Neural progenitor cell (in vitro differentiated cells): ENCODE data around the gene KASH5. TPM values are rescaled to one million over a fixed set of nuclear protein-coding genes. Genes with fewer than 3 reads are reported as not detected.

Experiments used
- DNase-seq: peaks from one replicate; pipeline ENCODE4 v3.0.0-alpha.2; 2016; ENCODE audit warnings: low spot score
- H2AFZ ChIP-seq: fragments of 200-600 bp; sonication (generic); replicated peaks from 2 replicates; pipeline ENCODE4 v1.6.1; 2016; ENCODE audit warnings: antibody characterized with exemption
- H3F3A ChIP-seq: fragments of 200-600 bp; sonication (generic); 2 replicates; pipeline ENCODE4 v1.6.1; 2016; ENCODE audit warnings: antibody characterized with exemption, low read depth
- H3K27ac ChIP-seq: fragments of 200-600 bp; sonication (generic); 2 replicates; pipeline ENCODE4 v1.5.1; 2016; ENCODE audit warnings: mild to moderate bottlenecking
- H3K27me3 ChIP-seq: fragments of 200-600 bp; sonication (generic); 2 replicates; pipeline ENCODE4 v1.6.1; 2016; ENCODE audit warnings: mild to moderate bottlenecking, moderate library complexity
- H3K36me3 ChIP-seq: fragments of 200-600 bp; sonication (generic); 2 replicates; pipeline ENCODE4 v1.5.1; 2016
- H3K4me1 ChIP-seq: fragments of 200-600 bp; sonication (generic); 2 replicates; pipeline ENCODE4 v1.6.1; 2016; ENCODE audit warnings: mixed run types
- H3K4me2 ChIP-seq: fragments of 200-600 bp; sonication (generic); 2 replicates; pipeline ENCODE4 v1.6.1; 2016
- H3K4me3 ChIP-seq: fragments of 200-600 bp; sonication (generic); 2 replicates; pipeline ENCODE4 v1.5.1; 2016
- H3K79me2 ChIP-seq: fragments of 200-600 bp; sonication (generic); 2 replicates; pipeline ENCODE4 v1.6.1; 2016; ENCODE audit warnings: low read depth
- H3K9ac ChIP-seq: fragments of 200-600 bp; sonication (generic); 2 replicates; pipeline ENCODE4 v1.6.1; 2016
- H3K9me3 ChIP-seq: fragments of 200-600 bp; sonication (generic); 2 replicates; pipeline ENCODE4 v1.5.1; 2016; ENCODE audit warnings: low read depth
- H4K20me1 ChIP-seq: fragments of 200-600 bp; sonication (generic); 2 replicates; pipeline ENCODE4 v1.6.1; 2016; ENCODE audit warnings: low read depth
- H3K27ac Mint-ChIP-seq: 3 replicates; pipeline ENCODE4 v1.8.0; 2021; ENCODE audit warnings: mixed read lengths
- H3K27me3 Mint-ChIP-seq: 2 replicates; pipeline ENCODE4 v1.8.0; 2022; ENCODE audit warnings: low read depth, mild to moderate bottlenecking, inconsistent platforms, moderate library complexity, mixed read lengths; ENCODE audit not compliant: insufficient read depth
- H3K36me3 Mint-ChIP-seq: 3 replicates; pipeline ENCODE4 v1.8.0; 2021; ENCODE audit warnings: mixed read lengths
- H3K4me1 Mint-ChIP-seq: 3 replicates; pipeline ENCODE4 v1.8.0; 2021; ENCODE audit warnings: mixed read lengths
- H3K4me3 Mint-ChIP-seq: 3 replicates; pipeline ENCODE4 v1.8.0; 2021; ENCODE audit warnings: mild to moderate bottlenecking, moderate library complexity, mixed read lengths
- H3K9me3 Mint-ChIP-seq: 3 replicates; pipeline ENCODE4 v1.8.0; 2020; ENCODE audit warnings: mixed read lengths
- CTCF ChIP-seq: fragments of 200-600 bp; sonication (generic); IDR thresholded peaks from 2 replicates; pipeline ENCODE4 v1.5.1; 2017; ENCODE audit warnings: antibody characterized with exemption, mild to moderate bottlenecking
- EZH2 ChIP-seq: fragments of 200-600 bp; sonication (generic); IDR thresholded peaks from 2 replicates; pipeline ENCODE4 v1.6.1; 2017; ENCODE audit warnings: antibody characterized with exemption, mild to moderate bottlenecking, moderate library complexity
- EZH2phosphoT487 ChIP-seq: fragments of 200-600 bp; sonication (generic); IDR thresholded peaks from 2 replicates; pipeline ENCODE4 v1.6.1; 2017; ENCODE audit warnings: antibody characterized with exemption
- total RNA-seq: library from RNA; depleted of rRNA; stranded (reverse); fragments of >200 nt; gene quantifications from 2 replicates; pipeline ENCODE4 v1.2.3, GENCODE V29; 2015; ENCODE audit warnings: low replicate concordance

Gene KASH5
- total RNA-seq, 1 donor from 2014 or later: not detected

- Mint-ChIP-seq H3K36me3 (peaks cover 12% of the 10 kb centered on the region), H3K9me3 (no peaks in the 10 kb centered on the region), H3K27me3 (peaks cover 9% of the 10 kb centered on the region), H3K4me1 (peaks cover 26% of the 10 kb centered on the region), H3K27ac (peak within 1 kb of the TSS; percentile 65), H3K4me3 (peak within 1 kb of the TSS; percentile 97)
- H4K20me1 ChIP-seq: peaks cover 5% of the 10 kb centered on the region
- H3K4me1 ChIP-seq: peaks cover 11% of the 10 kb centered on the region
- TF ChIP-seq EZH2phosphoT487: no peak
- TF ChIP-seq EZH2: no peak
- TF ChIP-seq CTCF: no peak
- H3K4me3 ChIP-seq: peak within 1 kb of the TSS; percentile 89
- H3K27ac ChIP-seq: peak within 1 kb of the TSS; percentile 74
- peak; percentile 98 for DNase-seq
- peaks cover 42% of the 10 kb centered on the region for H3K79me2 ChIP-seq
- H3K9ac ChIP-seq: peak within 1 kb of the TSS; percentile 84
- peaks cover 42% of the 10 kb centered on the region for H3F3A ChIP-seq
- no peaks in the 10 kb centered on the region for H3K36me3 ChIP-seq
- no peaks in the 10 kb centered on the region for H3K27me3 ChIP-seq
- no peaks in the 10 kb centered on the region for H3K9me3 ChIP-seq
- H3K4me2 ChIP-seq: peak within 1 kb of the TSS; percentile 92
- H2AFZ ChIP-seq: peak within 1 kb of the TSS; percentile 55
These were observed 63.6 kb downstream of the KASH5 start, which contains the start of gene PIH1D1 for GRCh38 chr19:49451430-49452181. Gene PIH1D1, minus strand, starts transcription at chr19:49451814. Its CDS starts 240 bp downstream, at chr19:49451574.

- peaks cover 11% of the 10 kb centered on the region for H3K4me1 ChIP-seq
- peak within 1 kb of the TSS; percentile 55 for H2AFZ ChIP-seq
- Mint-ChIP-seq H3K4me3 (peak within 1 kb of the TSS; percentile 97), H3K36me3 (peaks cover 13% of the 10 kb centered on the region), H3K4me1 (peaks cover 26% of the 10 kb centered on the region), H3K27me3 (peaks cover 8% of the 10 kb centered on the region), H3K27ac (peak within 1 kb of the TSS; percentile 98), H3K9me3 (no peaks in the 10 kb centered on the region)
- peak within 1 kb of the TSS; percentile 80 for H3K27ac ChIP-seq
- H3K9ac ChIP-seq: peak within 1 kb of the TSS; percentile 84
- H4K20me1 ChIP-seq: peaks cover 5% of the 10 kb centered on the region
- peak within 1 kb of the TSS; percentile 72 for H3K4me3 ChIP-seq
- peak; percentile 99 for DNase-seq
- TF ChIP-seq CTCF: no peak
- TF ChIP-seq EZH2: no peak
- TF ChIP-seq EZH2phosphoT487: no peak
- H3K4me2 ChIP-seq: peak within 1 kb of the TSS; percentile 91
- peaks cover 42% of the 10 kb centered on the region for H3K79me2 ChIP-seq
- no peaks in the 10 kb centered on the region for H3K27me3 ChIP-seq
- H3F3A ChIP-seq: peaks cover 32% of the 10 kb centered on the region
- H3K9me3 ChIP-seq: no peaks in the 10 kb centered on the region
- H3K36me3 ChIP-seq: no peaks in the 10 kb centered on the region
These were observed 65.1 kb downstream of the KASH5 start, which contains the start of gene ALDH16A1 for GRCh38 chr19:49453013-49453756. Gene ALDH16A1, plus strand, starts transcription at chr19:49453225. Its CDS starts 107 bp downstream, at chr19:49453332.

GRCh38 chr19:49453757-49454240 lies 65.8 kb downstream of the KASH5 start:
- H3K9me3 ChIP-seq: no peaks in the 10 kb centered on the region
- H3K4me3 ChIP-seq: peak overlapping the region; percentile 72
- peaks cover 10% of the 10 kb centered on the region for H3K36me3 Mint-ChIP-seq
- H3K9me3 Mint-ChIP-seq: no peaks in the 10 kb centered on the region
- H3F3A ChIP-seq: peaks cover 27% of the 10 kb centered on the region
- H3K27ac ChIP-seq: peak overlapping the region; percentile 80
- H3K4me3 Mint-ChIP-seq: peak overlapping the region; percentile 97
- peak overlapping the region; percentile 55 for H2AFZ ChIP-seq
- H3K27ac Mint-ChIP-seq: peak overlapping the region; percentile 98
- no peaks in the 10 kb centered on the region for H3K27me3 ChIP-seq
- peaks cover 22% of the 10 kb centered on the region for H3K4me1 Mint-ChIP-seq
- TF ChIP-seq EZH2phosphoT487 (no peak), EZH2 (no peak), CTCF (no peak)
- H3K27me3 Mint-ChIP-seq: peaks cover 5% of the 10 kb centered on the region
- peaks cover 11% of the 10 kb centered on the region for H3K4me1 ChIP-seq
- peak overlapping the region; percentile 91 for H3K4me2 ChIP-seq
- no peaks in the 10 kb centered on the region for H3K36me3 ChIP-seq
- DNase-seq: no peak
- peaks cover 42% of the 10 kb centered on the region for H3K79me2 ChIP-seq
- H4K20me1 ChIP-seq: no peaks in the 10 kb centered on the region
- H3K9ac ChIP-seq: peak overlapping the region; percentile 84
